Fibroblast of mammary gland (primary cell): Measurements from ENCODE around the gene CD19.

Experiments used
- DNase-seq: peaks from one replicate; pipeline ENCODE4 v3.0.0-alpha.2; 2010; ENCODE audit warnings: low read depth
- H3K4me3 ChIP-seq: 2 replicates; pipeline ENCODE4 v1.5.1; 2011; ENCODE audit warnings: low read depth, mild to moderate bottlenecking, low read length, moderate library complexity; ENCODE audit not compliant: control insufficient read depth
- TF ChIP-seq, protein P1 (sequence below): conservative IDR thresholded peaks from 2 replicates; pipeline ENCODE4 v1.5.1; 2011; ENCODE audit warnings: low read depth, low read length, inconsistent platforms; ENCODE audit not compliant: control insufficient read depth, insufficient read depth

Gene CD19

DNA sequence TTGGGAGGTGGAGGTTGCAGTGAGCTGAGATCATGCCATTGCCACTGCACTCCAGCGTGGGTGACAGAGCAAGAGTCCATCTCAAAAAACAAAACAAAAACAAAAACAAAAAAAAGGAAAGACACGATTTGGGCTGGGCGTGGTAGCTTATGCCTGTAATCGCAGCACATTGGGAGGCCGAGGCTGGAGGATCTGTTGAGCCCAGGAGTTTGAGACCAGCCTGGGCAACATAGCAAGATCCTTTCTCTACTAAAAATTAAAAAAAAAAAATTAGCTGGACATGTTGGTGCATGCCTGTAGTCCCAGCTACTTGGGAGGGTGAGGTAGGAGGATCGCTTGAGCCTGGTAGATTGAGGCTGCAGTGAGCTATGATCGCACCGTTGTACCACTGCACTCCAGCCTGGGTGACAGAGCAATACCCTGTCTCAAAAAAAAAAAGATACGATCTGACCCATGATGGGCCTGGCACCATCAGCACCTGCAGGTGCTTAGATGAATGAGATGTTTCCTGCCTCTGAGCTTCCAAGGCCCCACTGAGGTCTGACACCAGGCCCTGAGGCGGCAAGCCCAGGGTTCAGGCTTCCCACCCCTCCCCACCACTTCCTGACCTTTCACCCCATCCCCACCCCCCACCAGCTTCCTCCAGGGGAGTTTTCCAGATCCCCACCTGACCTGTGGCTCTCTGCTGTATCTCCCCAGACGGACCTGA is 31.7 kb upstream of the CD19 start:
- TF ChIP-seq, protein P1, sequence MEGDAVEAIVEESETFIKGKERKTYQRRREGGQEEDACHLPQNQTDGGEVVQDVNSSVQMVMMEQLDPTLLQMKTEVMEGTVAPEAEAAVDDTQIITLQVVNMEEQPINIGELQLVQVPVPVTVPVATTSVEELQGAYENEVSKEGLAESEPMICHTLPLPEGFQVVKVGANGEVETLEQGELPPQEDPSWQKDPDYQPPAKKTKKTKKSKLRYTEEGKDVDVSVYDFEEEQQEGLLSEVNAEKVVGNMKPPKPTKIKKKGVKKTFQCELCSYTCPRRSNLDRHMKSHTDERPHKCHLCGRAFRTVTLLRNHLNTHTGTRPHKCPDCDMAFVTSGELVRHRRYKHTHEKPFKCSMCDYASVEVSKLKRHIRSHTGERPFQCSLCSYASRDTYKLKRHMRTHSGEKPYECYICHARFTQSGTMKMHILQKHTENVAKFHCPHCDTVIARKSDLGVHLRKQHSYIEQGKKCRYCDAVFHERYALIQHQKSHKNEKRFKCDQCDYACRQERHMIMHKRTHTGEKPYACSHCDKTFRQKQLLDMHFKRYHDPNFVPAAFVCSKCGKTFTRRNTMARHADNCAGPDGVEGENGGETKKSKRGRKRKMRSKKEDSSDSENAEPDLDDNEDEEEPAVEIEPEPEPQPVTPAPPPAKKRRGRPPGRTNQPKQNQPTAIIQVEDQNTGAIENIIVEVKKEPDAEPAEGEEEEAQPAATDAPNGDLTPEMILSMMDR: no peak
- no peak overlapping the region for H3K4me3 ChIP-seq
- DNase-seq: no peak

DNA sequence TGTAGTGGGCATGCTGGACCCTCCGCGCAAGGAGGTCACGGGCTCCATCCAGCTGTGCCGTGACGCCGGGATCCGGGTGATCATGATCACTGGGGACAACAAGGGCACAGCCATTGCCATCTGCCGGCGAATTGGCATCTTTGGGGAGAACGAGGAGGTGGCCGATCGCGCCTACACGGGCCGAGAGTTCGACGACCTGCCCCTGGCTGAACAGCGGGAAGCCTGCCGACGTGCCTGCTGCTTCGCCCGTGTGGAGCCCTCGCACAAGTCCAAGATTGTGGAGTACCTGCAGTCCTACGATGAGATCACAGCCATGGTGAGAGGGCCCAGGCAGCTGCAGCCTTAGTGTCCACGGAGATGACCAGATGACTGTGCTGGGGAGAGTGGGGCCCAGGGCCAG is 31.2 kb upstream of the CD19 start:
- TF ChIP-seq, protein P1: no peak
- DNase-seq: no peak
- H3K4me3 ChIP-seq: no peak overlapping the region

DNA sequence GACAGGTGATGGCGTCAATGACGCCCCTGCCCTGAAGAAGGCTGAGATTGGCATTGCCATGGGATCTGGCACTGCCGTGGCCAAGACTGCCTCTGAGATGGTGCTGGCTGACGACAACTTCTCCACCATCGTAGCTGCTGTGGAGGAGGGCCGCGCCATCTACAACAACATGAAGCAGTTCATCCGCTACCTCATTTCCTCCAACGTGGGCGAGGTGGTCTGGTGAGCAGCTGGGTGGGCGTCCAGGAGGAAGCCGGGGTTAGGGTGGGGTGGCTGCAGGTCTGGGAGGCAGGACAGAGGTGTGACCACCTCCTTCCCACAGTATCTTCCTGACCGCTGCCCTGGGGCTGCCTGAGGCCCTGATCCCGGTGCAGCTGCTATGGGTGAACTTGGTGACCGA is 29.9 kb upstream of the CD19 start:
- no peak overlapping the region for H3K4me3 ChIP-seq
- TF ChIP-seq, protein P1: no peak
- DNase-seq: no peak

DNA sequence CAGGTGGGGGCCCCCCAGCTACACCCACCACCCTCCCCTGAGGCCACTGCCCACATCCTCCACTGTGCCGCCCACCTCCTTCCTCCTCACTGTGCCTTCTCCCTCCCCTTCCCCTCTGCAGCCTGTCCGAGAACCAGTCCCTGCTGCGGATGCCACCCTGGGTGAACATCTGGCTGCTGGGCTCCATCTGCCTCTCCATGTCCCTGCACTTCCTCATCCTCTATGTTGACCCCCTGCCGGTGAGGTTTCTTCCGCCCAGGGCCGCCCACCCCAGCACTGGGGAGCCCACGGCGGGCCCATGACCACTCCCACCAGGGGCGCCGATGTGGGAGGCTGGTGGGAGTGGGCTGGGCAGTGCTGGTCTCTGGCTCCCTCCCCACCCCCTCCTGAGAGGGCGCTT is 28.9 kb upstream of the CD19 start:
- no peak overlapping the region for H3K4me3 ChIP-seq
- DNase-seq: no peak
- TF ChIP-seq, protein P1: no peak

DNA sequence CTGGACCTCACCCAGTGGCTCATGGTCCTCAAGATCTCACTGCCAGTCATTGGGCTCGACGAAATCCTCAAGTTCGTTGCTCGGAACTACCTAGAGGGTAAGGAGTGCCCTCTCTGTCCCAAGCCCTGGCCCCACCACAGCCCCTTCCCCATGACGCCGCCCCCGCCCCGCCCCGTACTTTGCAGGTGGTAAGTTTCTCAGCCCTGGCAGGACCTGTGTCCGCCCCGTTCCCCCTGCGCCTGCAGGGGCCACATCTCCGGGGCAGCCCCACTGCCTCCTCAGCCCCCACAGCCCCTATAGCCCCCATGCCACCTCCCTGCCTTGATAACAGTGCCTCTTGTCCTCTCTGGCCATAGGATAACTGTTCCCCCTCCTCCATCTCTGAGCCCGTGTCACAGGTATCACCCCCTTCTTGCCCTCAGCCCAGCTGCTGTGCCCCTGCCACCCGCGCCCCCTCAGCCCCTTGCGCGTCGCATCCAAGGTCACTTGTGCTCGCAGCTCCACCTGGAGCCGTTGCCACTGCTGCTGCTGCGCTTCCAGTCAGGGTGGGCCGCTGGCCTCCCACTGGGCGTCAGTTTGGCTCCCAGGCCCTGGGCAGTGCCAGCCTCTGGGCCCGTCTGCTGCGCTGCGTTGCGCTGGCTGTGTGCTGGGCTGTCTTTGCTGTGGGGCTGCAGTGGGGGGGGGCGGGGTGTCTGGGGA is 28.3 kb upstream of the CD19 start:
- TF ChIP-seq, protein P1: no peak
- DNase-seq: no peak
- H3K4me3 ChIP-seq: no peak overlapping the region

DNA sequence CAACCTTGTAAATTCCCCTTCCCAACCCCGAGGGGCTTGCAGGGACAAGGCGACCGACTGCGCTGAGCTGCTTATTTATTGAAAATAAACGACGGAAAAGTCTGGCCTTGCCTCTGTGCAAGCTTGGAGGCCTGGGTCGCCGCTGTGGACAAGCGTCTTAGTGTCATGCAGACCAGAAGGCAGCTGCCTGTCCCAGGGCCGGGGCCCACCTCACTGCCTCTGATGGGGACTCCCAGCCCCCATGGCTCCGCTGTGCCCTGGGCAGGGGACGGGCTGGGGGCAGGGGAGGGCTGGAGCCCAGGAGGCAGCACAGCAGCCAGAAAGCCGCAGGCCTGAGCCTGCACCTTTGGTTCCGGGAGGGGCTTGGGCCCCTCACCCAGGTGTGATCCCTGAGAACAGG is 27.4 kb upstream of the CD19 start:
- no peak overlapping the region for H3K4me3 ChIP-seq
- TF ChIP-seq, protein P1: no peak

More for the DNA sequence above, 27.4 kb upstream of the CD19 start:
- DNase-seq: no peak
